GM21737 (cell line): Measurements from ENCODE around the gene ENOPH1.

Experiments
- ATAC-seq: cut with Tn5 transposase; IDR thresholded peaks from one replicate; pipeline ENCODE4 v1.9.1; 2021; ENCODE audit warnings: mild to moderate bottlenecking, moderate library complexity; ENCODE audit not compliant: unreplicated experiment

The ENOPH1 gene

DNA sequence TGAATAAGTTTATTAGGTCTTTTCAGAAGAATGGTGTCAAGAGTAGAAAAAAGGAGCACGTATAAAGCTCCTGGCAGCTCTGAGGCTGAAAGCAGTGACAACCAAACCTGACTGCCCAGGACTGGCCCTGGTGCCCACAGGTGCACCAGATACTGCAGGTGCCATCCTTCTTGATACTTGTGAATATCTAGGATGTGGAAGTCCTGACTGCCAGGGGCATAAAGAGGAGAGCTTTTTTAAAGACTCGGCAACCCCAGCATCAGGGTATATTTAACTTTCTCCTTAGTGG is 70.7 kb downstream of the ENOPH1 start:
- no peak for ATAC-seq

DNA sequence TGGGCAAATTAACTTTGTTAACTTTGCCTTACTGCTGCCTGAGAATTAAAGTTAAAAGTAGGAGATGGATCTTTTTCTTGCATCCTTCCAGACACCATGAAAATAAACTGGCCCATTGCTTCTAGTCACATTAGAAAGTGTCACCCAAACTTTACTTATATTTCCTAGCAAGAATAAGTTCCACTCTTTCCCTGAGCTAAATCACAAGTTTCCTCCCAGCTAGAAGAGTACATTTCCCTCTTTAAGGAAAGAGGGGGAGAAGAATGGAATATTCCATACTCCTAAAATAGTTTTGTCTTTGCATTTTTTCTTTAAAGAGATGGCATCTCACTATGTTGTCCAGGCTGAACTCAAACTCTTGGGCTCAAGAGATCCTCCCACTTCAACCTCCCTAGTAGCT is 77.6 kb downstream of the ENOPH1 start:
- ATAC-seq = no peak

DNA sequence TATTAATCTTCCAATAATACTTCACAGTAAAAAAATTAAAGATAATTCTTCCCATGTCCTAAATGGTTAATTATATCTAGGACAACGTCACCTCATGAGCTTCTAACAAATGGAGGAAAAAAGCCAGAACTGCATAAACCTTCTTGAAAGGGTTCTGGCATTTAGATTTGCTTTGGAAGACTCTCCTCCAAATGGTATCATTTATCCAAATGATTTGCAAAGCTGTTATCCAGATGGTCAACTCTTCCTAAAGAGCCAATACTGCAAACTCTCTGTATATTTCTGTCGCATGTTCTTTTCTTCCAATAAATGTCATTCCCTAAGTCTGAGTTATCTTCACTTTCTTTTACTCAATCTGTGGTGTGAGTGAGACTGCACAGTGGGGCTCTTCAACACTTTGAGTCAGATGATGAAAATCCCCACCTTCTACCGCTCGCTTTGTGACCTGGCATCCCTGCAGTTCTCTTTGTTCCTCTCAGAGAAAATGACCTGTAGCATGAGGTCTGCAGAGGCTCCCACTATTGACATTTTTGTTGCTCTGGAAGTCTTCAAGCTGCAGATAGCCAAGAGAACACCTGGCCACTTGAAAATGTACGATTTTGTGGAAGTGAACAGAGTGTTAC is 78.5 kb downstream of the ENOPH1 start:
- no peak for ATAC-seq

DNA sequence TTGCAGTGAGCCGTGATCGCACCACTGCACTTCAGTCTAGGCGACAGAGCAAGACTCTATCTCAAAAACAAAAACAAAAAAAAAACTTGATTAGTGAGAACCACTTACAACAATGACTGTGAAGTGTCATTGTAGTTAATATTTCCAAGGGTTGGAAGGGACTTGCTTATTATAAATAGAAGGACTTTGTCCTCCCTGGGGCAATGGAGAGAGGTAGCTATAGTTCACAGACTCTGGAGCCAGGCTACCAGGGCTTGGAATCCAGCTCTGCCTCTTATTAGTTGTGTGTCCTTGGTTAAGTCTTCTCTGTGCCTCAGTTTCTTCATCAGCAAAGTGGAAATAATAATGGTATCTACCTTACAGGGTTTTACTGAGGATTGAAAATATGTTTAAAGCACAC is 79.8 kb downstream of the ENOPH1 start:
- no peak for ATAC-seq
